K562 (cell line): Measurements from ENCODE around the gene OPA3. TPM values are rescaled to one million over a fixed set of nuclear protein-coding genes. Genes with fewer than 3 reads are reported as not detected.
A peak's percentile ranks its signal among the peaks of the same experiment; 100 is the strongest.

ENCODE experiments used
- CHD4 ChIP-seq: fragments of 200-600 bp; sonication (generic); IDR thresholded peaks from 3 replicates; pipeline ENCODE4 v1.6.1; 2012; ENCODE audit warnings: low read depth, mild to moderate bottlenecking, mixed read lengths, low read length, inconsistent platforms; ENCODE audit not compliant: insufficient read depth, insufficient replicate concordance, poor library complexity, severe bottlenecking
- MYBL2 ChIP-seq, 2 experiments: fragments of 450-650 bp in 1 of 2; sonication (generic) in 1 of 2; formaldehyde crosslinking in 1 of 2; IDR thresholded peaks; 2 replicates each; pipeline versions ENCODE4 v1.6.1 to v1.8.1; 2017 to 2022; ENCODE audit warnings: borderline replicate concordance in 1 of 2, inconsistent platforms in 1 of 2, low read depth in 1 of 2, mild to moderate bottlenecking in 1 of 2, missing genetic modification reagents in 1 of 2, moderate library complexity in 1 of 2
- NFYB ChIP-seq: IDR thresholded peaks from 2 replicates; pipeline ENCODE4 v1.6.1; 2011; ENCODE audit warnings: mild to moderate bottlenecking, moderate library complexity; ENCODE audit not compliant: insufficient read length; ENCODE audit errors: extremely low read depth
- RNF219 ChIP-seq: fragments of 250-450 bp; sonication (Bioruptor Pico); IDR thresholded peaks from 2 replicates; pipeline ENCODE4 v1.5.0; 2022; ENCODE audit warnings: mild to moderate bottlenecking
- RREB1 ChIP-seq: fragments of 250-450 bp; sonication (Bioruptor Pico); IDR thresholded peaks from 2 replicates; pipeline ENCODE4 v1.4.0; 2020
- TRIM24 ChIP-seq, 2 experiments: fragments of 450-650 bp; IDR thresholded peaks; 2 replicates each; pipeline ENCODE4 v1.6.1; 2016
- TSC22D4 ChIP-seq: fragments of 450-650 bp; IDR thresholded peaks from 2 replicates; pipeline ENCODE4 v1.6.1; 2016; ENCODE audit warnings: missing genetic modification characterization, missing biosample characterization, control low read depth
- ZBTB34 ChIP-seq: fragments of 250-450 bp; sonication (Bioruptor Pico); IDR thresholded peaks from 2 replicates; pipeline ENCODE4 v1.8.0; 2021; ENCODE audit warnings: mild to moderate bottlenecking, moderate library complexity
- ZNF23 ChIP-seq: fragments of 250-450 bp; sonication (Bioruptor Pico); IDR thresholded peaks from 2 replicates; pipeline ENCODE4 v1.4.0; 2020; ENCODE audit warnings: mild to moderate bottlenecking
- ZNF586 ChIP-seq: fragments of 450-650 bp; formaldehyde crosslinking; conservative IDR thresholded peaks from 2 replicates; pipeline ENCODE4 v1.4.0; 2020; ENCODE audit warnings: mild to moderate bottlenecking, moderate library complexity
- polyA plus RNA-seq, 8 experiments: library from polyadenylated mRNA; depleted of rRNA in 4 of 8; stranded (reverse) in 5 of 8; unstranded in 3 of 8; fragments of >200 nt; fragmentation: Nextera tagmentation in 2 of 8; fragmentation: Illumina TruSeq in 1 of 8; extraction: Ambion mirVana in 2 of 8; extraction: Trizol in 1 of 8; gene quantifications; 2 replicates each; pipeline versions ENCODE4 v1.2.1 to v1.2.3, GENCODE V29; 2011 to 2014; ENCODE audit warnings: inconsistent platforms in 1 of 8, missing spikeins in 1 of 8
- total RNA-seq, 7 experiments: library from RNA; depleted of rRNA in 6 of 7; stranded (reverse); fragments of >200 nt in 6 of 7; fragmentation: Illumina TruSeq in 2 of 7; extraction: Trizol in 2 of 7; gene quantifications; 2 replicates each; pipeline versions ENCODE4 v1.2.1 to v1.2.3, GENCODE V29; 2011 to 2021; ENCODE audit warnings: low replicate concordance in 1 of 7
- TF ChIP-seq, protein P1 (sequence below): fragments of 450-650 bp; IDR thresholded peaks from 2 replicates; pipeline ENCODE4 v1.7.1; 2018; ENCODE audit warnings: mild to moderate bottlenecking, low read depth; ENCODE audit not compliant: partially characterized antibody

OPA3 gene
- total and polyA plus RNA-seq, 9 of the 15 experiments (the other 6 are each of a cell fraction or from before 2014, with no cell fraction given), result 1.4 to 18.8 (median 9.0) TPM

DNA sequence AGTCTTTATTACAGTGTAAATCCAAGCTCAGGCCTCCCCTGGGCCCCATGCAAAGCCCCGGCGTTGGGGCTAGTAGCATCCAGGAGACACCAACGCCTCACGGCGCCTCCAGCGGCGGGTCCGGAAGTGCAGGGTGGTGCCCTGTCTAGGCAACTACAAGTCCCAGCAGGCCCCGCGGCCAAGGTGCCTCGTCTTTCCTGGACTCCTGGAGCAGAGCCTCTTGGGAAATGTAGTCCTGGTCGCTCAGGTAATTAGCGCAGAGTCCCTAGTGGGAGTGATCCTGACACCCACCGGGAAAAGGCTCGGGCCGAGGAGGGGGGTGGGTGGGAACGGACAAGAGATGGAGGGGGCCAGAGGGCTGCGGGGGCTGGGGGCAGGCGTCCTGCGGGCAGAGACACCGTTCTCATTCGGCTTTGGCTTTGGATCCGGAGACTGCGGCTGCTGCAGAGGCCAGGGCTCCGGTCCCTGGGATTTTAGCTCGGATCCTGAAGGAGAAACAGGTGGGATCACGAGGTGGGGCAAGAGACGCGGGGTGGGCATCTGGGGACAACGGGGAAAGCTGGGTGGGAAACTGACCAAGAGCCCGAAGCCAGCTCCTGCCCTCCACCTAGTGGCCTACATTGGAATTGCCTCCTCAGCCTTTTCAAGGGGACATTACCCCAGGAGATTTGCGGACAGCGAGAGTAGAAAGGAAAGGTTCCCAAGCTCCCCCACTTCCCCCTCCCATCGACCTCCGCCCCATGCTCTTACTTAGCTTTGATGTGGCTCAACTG is 99.1 kb downstream of the OPA3 start (continued):
- no peak for TF ChIP-seq CHD4
- TF ChIP-seq ZNF23 (CRISPR knock-in tag), result no peak
- TF ChIP-seq NFYB, result no peak
- no peak for TF ChIP-seq MYBL2 (IDR thresholded peaks at IDR 0.05; ENCODE audit: low read depth)
- TF ChIP-seq MYBL2 (CRISPR knock-in tag; IDR thresholded peaks at IDR 0.05; ENCODE audit: borderline replicate concordance), result no peak
- TF ChIP-seq RREB1 (CRISPR knock-in tag), result no peak
- TF ChIP-seq TSC22D4 (tag), result no peak
- TF ChIP-seq TRIM24 (IDR thresholded peaks at IDR 0.05), result 0 out of 4 replicates have a peak, but pooled peaks of 1 of the 2 experiments have one; percentile 8
- TF ChIP-seq, protein P1, sequence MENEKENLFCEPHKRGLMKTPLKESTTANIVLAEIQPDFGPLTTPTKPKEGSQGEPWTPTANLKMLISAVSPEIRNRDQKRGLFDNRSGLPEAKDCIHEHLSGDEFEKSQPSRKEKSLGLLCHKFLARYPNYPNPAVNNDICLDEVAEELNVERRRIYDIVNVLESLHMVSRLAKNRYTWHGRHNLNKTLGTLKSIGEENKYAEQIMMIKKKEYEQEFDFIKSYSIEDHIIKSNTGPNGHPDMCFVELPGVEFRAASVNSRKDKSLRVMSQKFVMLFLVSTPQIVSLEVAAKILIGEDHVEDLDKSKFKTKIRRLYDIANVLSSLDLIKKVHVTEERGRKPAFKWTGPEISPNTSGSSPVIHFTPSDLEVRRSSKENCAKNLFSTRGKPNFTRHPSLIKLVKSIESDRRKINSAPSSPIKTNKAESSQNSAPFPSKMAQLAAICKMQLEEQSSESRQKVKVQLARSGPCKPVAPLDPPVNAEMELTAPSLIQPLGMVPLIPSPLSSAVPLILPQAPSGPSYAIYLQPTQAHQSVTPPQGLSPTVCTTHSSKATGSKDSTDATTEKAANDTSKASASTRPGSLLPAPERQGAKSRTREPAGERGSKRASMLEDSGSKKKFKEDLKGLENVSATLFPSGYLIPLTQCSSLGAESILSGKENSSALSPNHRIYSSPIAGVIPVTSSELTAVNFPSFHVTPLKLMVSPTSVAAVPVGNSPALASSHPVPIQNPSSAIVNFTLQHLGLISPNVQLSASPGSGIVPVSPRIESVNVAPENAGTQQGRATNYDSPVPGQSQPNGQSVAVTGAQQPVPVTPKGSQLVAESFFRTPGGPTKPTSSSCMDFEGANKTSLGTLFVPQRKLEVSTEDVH, result no peak
- no peak for TF ChIP-seq ZBTB34 (CRISPR knock-in tag)
- TF ChIP-seq RNF219 (CRISPR knock-in tag), result no peak
- no peak for TF ChIP-seq ZNF586 (CRISPR knock-in tag)
